CD8-positive, alpha-beta memory T cell (primary cell): ENCODE measurements around the gene KDSR. TPM values are rescaled to one million over a fixed set of nuclear protein-coding genes. Genes with fewer than 3 reads are reported as not detected.
A peak's percentile ranks its signal among the peaks of the same experiment; 100 is the strongest.

Experiments used
- CTCF ChIA-PET: fragments of 350-600 bp; sonication (Branson Sonifier 250); formaldehyde crosslinking; loops from one replicate; lab custom pipeline; 2021; ENCODE audit warnings: antibody characterized with exemption; lab: Charles Lee
- POLR2A ChIA-PET: fragments of 350-600 bp; sonication (Branson Sonifier 250); formaldehyde crosslinking; loops from one replicate; lab custom pipeline; 2021; ENCODE audit warnings: antibody characterized with exemption; lab: Charles Lee
- DNase-seq, 5 donors: peaks; one replicate each; pipeline versions ENCODE4 v3.0.0 to v3.0.0-alpha.2; 2020 to 2022; ENCODE audit warnings: mixed read lengths in 1 of 5
- H3K27ac ChIP-seq: one replicate; pipeline ENCODE4 v1.7.0; 2013; ENCODE audit warnings: low read depth, mild to moderate bottlenecking, low read length, moderate library complexity
- H3K27me3 ChIP-seq: 2 replicates; pipeline ENCODE4 v1.7.0; 2013; ENCODE audit warnings: low read length, mild to moderate bottlenecking; ENCODE audit not compliant: insufficient read depth, poor library complexity, severe bottlenecking
- H3K36me3 ChIP-seq: 2 replicates; pipeline ENCODE4 v1.7.0; 2013; ENCODE audit warnings: mild to moderate bottlenecking, low read length, moderate library complexity; ENCODE audit not compliant: insufficient read depth
- H3K4me1 ChIP-seq: 2 replicates; pipeline ENCODE4 v1.7.0; 2013; ENCODE audit warnings: mild to moderate bottlenecking, low read length, moderate library complexity; ENCODE audit not compliant: insufficient read depth
- H3K4me3 ChIP-seq: 2 replicates; pipeline ENCODE4 v1.7.0; 2013; ENCODE audit warnings: mild to moderate bottlenecking, low read length
- H3K9me3 ChIP-seq: 2 replicates; pipeline ENCODE4 v1.7.0; 2013; ENCODE audit warnings: mild to moderate bottlenecking, low read length
- H3K27ac Mint-ChIP-seq, 8 donors: one replicate each; pipeline ENCODE4 v1.8.0; 2020 to 2021; ENCODE audit warnings: mixed read lengths in 8 of 8, mild to moderate bottlenecking in 6 of 8, inconsistent platforms in 3 of 8, moderate library complexity in 3 of 8
- H3K27me3 Mint-ChIP-seq, 2 donors: one replicate each; pipeline ENCODE4 v1.8.0; 2020 to 2021; ENCODE audit warnings: mixed read lengths in 2 of 2, mild to moderate bottlenecking in 1 of 2, moderate library complexity in 1 of 2
- H3K36me3 Mint-ChIP-seq, 3 donors: one replicate each; pipeline ENCODE4 v1.8.0; 2020 to 2021; ENCODE audit warnings: mixed read lengths in 3 of 3, inconsistent platforms in 1 of 3, mild to moderate bottlenecking in 1 of 3
- H3K4me1 Mint-ChIP-seq, 3 donors: one replicate each; pipeline ENCODE4 v1.8.0; 2020 to 2021; ENCODE audit warnings: mixed read lengths in 3 of 3, inconsistent platforms in 1 of 3, mild to moderate bottlenecking in 1 of 3
- H3K4me3 Mint-ChIP-seq, 7 donors: one replicate each; pipeline ENCODE4 v1.8.0; 2020 to 2021; ENCODE audit warnings: mixed read lengths in 7 of 7, mild to moderate bottlenecking in 6 of 7, moderate library complexity in 4 of 7, inconsistent platforms in 2 of 7
- H3K9me3 Mint-ChIP-seq, 5 donors: one replicate each; pipeline ENCODE4 v1.8.0; 2020 to 2022; ENCODE audit warnings: mixed read lengths in 5 of 5, mild to moderate bottlenecking in 3 of 5, moderate library complexity in 2 of 5, inconsistent platforms in 1 of 5
- polyA plus RNA-seq: library from polyadenylated mRNA; unstranded; fragments of 300-500 nt; fragmentation: Illumina TruSeq; gene quantifications from one replicate; pipeline ENCODE4 v1.2.3, GENCODE V29; 2021
- total RNA-seq, 2 experiments: library from RNA; stranded (reverse); gene quantifications; one replicate each; pipeline ENCODE4 v1.2.3, GENCODE V29; 2021

KDSR gene
- total and polyA plus RNA-seq, 3 experiments from 2014 or later, result 52.1 to 103 (median 55.3) TPM

DNA sequence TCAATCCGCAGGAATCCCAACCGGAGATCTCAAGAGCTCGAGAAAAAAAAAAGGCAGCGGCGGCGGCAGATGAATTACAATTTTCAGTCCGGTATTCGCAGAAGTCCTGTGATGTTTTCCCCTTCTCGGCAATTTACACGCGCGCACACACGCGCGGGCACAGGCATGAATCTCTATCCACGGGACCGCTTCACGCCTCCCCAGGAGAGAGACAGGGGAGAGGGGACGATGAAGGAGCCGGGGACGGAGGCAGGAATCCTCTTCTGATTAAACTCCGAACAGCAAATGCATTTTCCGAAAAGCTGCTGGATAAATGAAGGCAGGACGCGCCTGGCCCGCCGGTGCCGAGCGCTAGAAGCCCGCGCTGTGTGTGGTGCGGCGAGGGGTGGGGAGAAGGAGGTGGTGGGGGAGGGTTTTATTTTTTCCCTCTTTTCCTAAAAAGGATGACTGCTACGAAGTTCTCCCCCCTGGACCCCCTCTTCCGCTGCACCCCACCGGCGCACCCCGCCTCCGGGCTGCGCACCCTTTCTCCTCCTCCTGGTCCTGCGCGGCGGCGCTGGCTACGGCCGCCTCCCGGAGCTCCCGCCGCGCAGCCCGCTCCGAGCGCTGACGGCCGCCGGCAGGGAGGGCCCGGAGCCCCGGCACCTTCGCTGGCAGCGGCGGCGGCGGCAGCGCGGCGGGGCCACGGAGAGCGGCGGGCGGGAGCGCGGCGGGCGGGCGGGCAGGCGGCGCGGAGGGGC, 47.5 kb downstream of the KDSR start, which contains the start of gene BCL2:
TSS of gene BCL2 (minus strand) at position 387 of the 740 bp plus-strand sequence.
- ChIA-PET POLR2A (interaction anchor here (0.6 to 3.0 kb wide), 9 partner anchors 17 to 303 kb away, joined by 3 to 21 read pairs (median 12); no protein-coding TSS in a partner anchor), CTCF (interaction anchor here (0.8 to 3.9 kb wide), 24 partner anchors 12 to 303 kb away, joined by 3 to 144 read pairs (median 10); no protein-coding TSS in a partner anchor)
- Mint-ChIP-seq H3K27ac (peak within 1 kb of the TSS; percentile 89 to 98 (median 96)), H3K36me3 (peaks cover 0 to 16% (median 4%) of the 10 kb centered on the region in 3 donors), H3K9me3 (no peaks in the 10 kb centered on the region), H3K4me1 (peaks cover 36 to 62% (median 60%) of the 10 kb centered on the region in 3 donors), H3K27me3 (no peaks in the 10 kb centered on the region), H3K4me3 (peak within 1 kb of the TSS; percentile 94 to 99 (median 98))
- peaks cover 19% of the 10 kb centered on the region for H3K4me1 ChIP-seq
- peak within 1 kb of the TSS; percentile 75 for H3K4me3 ChIP-seq
- H3K27ac ChIP-seq, result peak within 1 kb of the TSS; percentile 59
- peak in 1 of 5 donors; percentile 26 for DNase-seq
- no peaks in the 10 kb centered on the region for H3K36me3 ChIP-seq
- no peaks in the 10 kb centered on the region for H3K27me3 ChIP-seq
- H3K9me3 ChIP-seq, result no peaks in the 10 kb centered on the region

DNA sequence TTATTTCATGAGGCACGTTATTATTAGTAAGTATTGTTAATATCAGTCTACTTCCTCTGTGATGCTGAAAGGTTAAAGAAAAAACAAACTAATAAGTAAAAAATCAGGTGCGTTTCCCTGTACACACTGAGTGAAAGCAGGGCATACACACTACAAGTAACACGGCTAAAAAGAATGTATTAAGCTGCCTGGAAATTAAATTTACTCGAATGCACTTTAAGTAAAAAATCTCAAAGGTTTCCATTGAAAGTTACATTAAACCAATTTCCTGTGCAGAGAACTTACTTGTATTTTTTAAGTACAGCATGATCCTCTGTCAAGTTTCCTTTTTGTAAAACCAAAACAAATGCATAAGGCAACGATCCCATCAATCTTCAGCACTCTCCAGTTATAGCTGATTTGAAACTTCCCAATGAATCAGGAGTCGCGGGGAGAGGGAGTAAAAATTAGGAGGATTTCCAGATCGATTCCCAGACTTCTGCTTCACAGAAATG, 48.1 kb downstream of the KDSR start:
- POLR2A ChIA-PET, result interaction anchor here (0.6 to 3.0 kb wide), 10 partner anchors 17 to 303 kb away, joined by 3 to 21 read pairs (median 10); no protein-coding TSS in a partner anchor
- DNase-seq, result peak in 1 of 5 donors; percentile 37
- no peaks in the 10 kb centered on the region for H3K27me3 ChIP-seq
- Mint-ChIP-seq H3K4me3 (peak overlapping the region; percentile 94 to 99 (median 98)), H3K9me3 (no peaks in the 10 kb centered on the region), H3K27ac (peak overlapping the region; percentile 89 to 98 (median 96)), H3K27me3 (no peaks in the 10 kb centered on the region), H3K36me3 (peaks cover 0 to 16% (median 4%) of the 10 kb centered on the region in 3 donors), H3K4me1 (peaks cover 42 to 68% (median 66%) of the 10 kb centered on the region in 3 donors)
- H3K4me3 ChIP-seq, result peak overlapping the region; percentile 75
- no peaks in the 10 kb centered on the region for H3K9me3 ChIP-seq
- CTCF ChIA-PET, result interaction anchor here (0.8 to 3.9 kb wide), 30 partner anchors 11 to 303 kb away, joined by 3 to 144 read pairs (median 7); no protein-coding TSS in a partner anchor
- no peaks in the 10 kb centered on the region for H3K36me3 ChIP-seq
- H3K27ac ChIP-seq, result peak overlapping the region; percentile 59
- peaks cover 25% of the 10 kb centered on the region for H3K4me1 ChIP-seq

GRCh38 chr18:63317982-63318888, 48.8 kb downstream of the KDSR start:
- Histone ChIP-seq H3K36me3 (no peaks in the 10 kb centered on the region), H3K9me3 (no peaks in the 10 kb centered on the region), H3K4me3 (peak overlapping the region; percentile 75), H3K4me1 (peaks cover 30% of the 10 kb centered on the region), H3K27ac (peak overlapping the region; percentile 19), H3K27me3 (no peaks in the 10 kb centered on the region)
- ChIA-PET CTCF (interaction anchor here (0.6 to 3.9 kb wide), 49 partner anchors 11 to 300 kb away, joined by 3 to 144 read pairs (median 5); no protein-coding TSS in a partner anchor), POLR2A (interaction anchor here (0.7 to 3.0 kb wide), 13 partner anchors 16 to 794 kb away, joined by 3 to 21 read pairs (median 9); no protein-coding TSS in a partner anchor)
- peak overlapping the region; percentile 89 to 98 (median 97) for H3K27ac Mint-ChIP-seq
- H3K4me1 Mint-ChIP-seq, result peaks cover 48 to 75% (median 72%) of the 10 kb centered on the region in 3 donors
- no peaks in the 10 kb centered on the region for H3K27me3 Mint-ChIP-seq
- H3K4me3 Mint-ChIP-seq, result peak overlapping the region; percentile 94 to 100 (median 99)
- peak; percentile 69 to 88 (median 78) for DNase-seq
- no peaks in the 10 kb centered on the region for H3K9me3 Mint-ChIP-seq
- H3K36me3 Mint-ChIP-seq, result peaks cover 0 to 16% (median 4%) of the 10 kb centered on the region in 3 donors

DNA sequence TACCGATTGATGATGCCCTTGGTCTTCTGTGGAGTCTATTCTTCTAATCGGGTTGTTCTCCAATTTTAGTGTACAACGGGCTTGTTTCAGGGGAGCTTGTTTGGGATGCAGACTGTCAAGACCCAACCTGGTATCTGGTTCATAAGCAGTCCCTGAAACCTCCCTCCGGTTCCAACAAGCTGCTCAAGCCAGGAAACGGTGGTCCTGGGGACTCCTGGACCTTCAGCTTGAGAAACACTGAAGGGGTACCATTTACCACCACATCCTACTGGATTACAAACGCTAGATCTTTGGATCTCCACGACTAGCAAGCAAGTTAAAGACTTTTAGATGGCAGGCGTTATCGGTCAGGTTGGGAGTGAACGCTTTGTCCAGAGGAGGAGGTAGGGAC, 49.5 kb downstream of the KDSR start:
- POLR2A ChIA-PET, result interaction anchor here (0.8 to 3.0 kb wide), 10 partner anchors 15 to 301 kb away, joined by 3 to 21 read pairs (median 9); no protein-coding TSS in a partner anchor
- CTCF ChIA-PET, result interaction anchor here (0.7 to 3.9 kb wide), 39 partner anchors 10 to 300 kb away, joined by 3 to 144 read pairs (median 6); no protein-coding TSS in a partner anchor

DNA sequence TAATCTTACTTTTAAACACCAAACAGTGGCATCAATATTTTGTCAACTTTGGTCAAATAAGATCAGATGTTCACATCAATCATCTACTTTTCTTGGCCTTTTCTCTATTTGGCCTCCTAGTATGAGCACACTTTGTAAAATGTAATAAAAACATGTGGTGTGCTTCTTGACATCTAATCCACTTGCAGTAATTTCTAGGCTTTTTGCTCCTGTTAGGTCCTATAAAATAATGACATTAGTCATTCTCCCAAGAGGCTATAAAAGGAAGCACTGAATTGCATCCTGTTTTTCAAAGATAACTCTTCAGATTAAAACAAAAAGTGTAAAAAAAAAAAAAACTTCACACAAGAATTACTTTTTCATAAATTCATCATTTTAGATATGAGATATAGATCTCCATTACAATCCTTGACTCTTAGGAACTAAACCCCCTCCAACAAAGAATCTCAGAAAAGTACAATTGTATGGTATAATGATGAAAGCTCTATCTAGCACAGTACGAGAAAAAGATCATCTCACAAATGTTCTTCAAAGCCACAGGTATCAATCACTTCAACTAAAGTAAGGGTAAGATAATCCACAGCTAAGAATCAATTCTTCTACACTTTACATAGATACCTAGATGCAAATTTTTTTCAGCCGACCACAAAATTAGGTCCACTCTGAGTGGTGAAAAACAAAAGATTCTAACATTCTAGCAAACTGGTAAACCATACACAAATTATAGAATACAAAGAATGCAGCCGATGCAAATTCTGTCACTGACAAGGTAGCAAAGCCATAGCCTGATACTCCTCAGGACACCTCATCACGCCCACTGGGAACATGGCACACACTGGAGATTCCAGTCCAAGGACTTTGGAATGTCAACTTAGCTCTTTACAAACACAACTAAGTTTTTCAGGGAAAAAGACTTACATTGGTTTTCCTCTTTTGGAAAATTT, 50.1 kb downstream of the KDSR start:
- H3K4me1 ChIP-seq, result peaks cover 41% of the 10 kb centered on the region
- Mint-ChIP-seq H3K9me3 (no peaks in the 10 kb centered on the region), H3K27me3 (no peaks in the 10 kb centered on the region), H3K36me3 (peaks cover 0 to 16% (median 4%) of the 10 kb centered on the region in 3 donors), H3K4me1 (peaks cover 54 to 77% (median 73%) of the 10 kb centered on the region in 3 donors), H3K27ac (peak overlapping the region; percentile 59 to 98 (median 96)), H3K4me3 (peak overlapping the region; percentile 86 to 100 (median 99))
- H3K4me3 ChIP-seq, result peak overlapping the region; percentile 75
- H3K27me3 ChIP-seq, result no peaks in the 10 kb centered on the region
- ChIA-PET CTCF (interaction anchor here (0.8 to 3.9 kb wide), 28 partner anchors 9 to 299 kb away, joined by 3 to 144 read pairs (median 9); no protein-coding TSS in a partner anchor), POLR2A (interaction anchor here (1.1 to 3.0 kb wide), 5 partner anchors 18 to 185 kb away, joined by 5 to 21 read pairs (median 9); no protein-coding TSS in a partner anchor)
- H3K36me3 ChIP-seq, result no peaks in the 10 kb centered on the region
- no peaks in the 10 kb centered on the region for H3K9me3 ChIP-seq
- peak overlapping the region; percentile 19 for H3K27ac ChIP-seq
- DNase-seq, result no peak

More for the DNA sequence above, 49.5 kb downstream of the KDSR start:
- Histone ChIP-seq H3K9me3 (no peaks in the 10 kb centered on the region), H3K4me1 (peaks cover 36% of the 10 kb centered on the region), H3K36me3 (no peaks in the 10 kb centered on the region), H3K27ac (peak overlapping the region; percentile 19), H3K4me3 (peak overlapping the region; percentile 75), H3K27me3 (no peaks in the 10 kb centered on the region)
- no peak for DNase-seq
- Mint-ChIP-seq H3K9me3 (no peaks in the 10 kb centered on the region), H3K27me3 (no peaks in the 10 kb centered on the region), H3K36me3 (peaks cover 0 to 16% (median 4%) of the 10 kb centered on the region in 3 donors), H3K4me3 (peak overlapping the region; percentile 86 to 100 (median 99)), H3K27ac (peak overlapping the region; percentile 59 to 98 (median 96)), H3K4me1 (peaks cover 48 to 75% (median 72%) of the 10 kb centered on the region in 3 donors)

DNA sequence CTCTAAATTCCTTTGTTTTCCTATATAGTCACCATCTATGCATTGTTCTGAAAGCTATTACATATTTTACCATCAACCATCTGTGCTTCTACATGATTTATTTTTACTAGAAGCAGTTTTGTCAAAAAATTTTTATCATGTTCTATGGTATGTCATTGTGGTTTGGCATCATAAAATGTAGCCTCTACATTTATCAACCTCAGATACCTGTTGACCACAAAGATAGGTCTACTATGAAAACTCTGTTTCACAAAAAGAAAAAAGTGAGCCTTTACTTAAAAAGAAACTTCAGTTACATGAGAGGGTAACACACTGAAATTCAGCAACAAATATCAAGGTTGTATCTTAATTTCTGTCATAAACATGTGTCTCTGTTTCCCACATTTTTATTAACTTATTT, 51.1 kb downstream of the KDSR start:
- Mint-ChIP-seq H3K4me3 (peak overlapping the region; percentile 56 to 100 (median 98)), H3K27me3 (no peaks in the 10 kb centered on the region), H3K27ac (peak overlapping the region; percentile 17 to 97 (median 86)), H3K4me1 (peaks cover 59 to 82% (median 78%) of the 10 kb centered on the region in 3 donors), H3K9me3 (no peaks in the 10 kb centered on the region), H3K36me3 (peaks cover 0 to 18% (median 4%) of the 10 kb centered on the region in 3 donors)
- Histone ChIP-seq H3K36me3 (no peaks in the 10 kb centered on the region), H3K4me3 (peak overlapping the region; percentile 75), H3K27me3 (no peaks in the 10 kb centered on the region), H3K27ac (no peak overlapping the region), H3K4me1 (peaks cover 47% of the 10 kb centered on the region), H3K9me3 (no peaks in the 10 kb centered on the region)
- CTCF ChIA-PET, result interaction anchor here (0.7 kb wide), 1 partner anchor 161 kb away, joined by 3 read pairs; no protein-coding TSS in a partner anchor
- no peak for DNase-seq
- POLR2A ChIA-PET, result no interaction called here
